ENCODE results near the gene CASZ1. TPM values are rescaled to one million over a fixed set of nuclear protein-coding genes. Genes with fewer than 3 reads are reported as not detected.

The CASZ1 gene
- total RNA-seq, 1 experiment from 2014 or later: 27.8 TPM

GRCh38 chr1:10704368-10704882, 92.0 kb downstream of the CASZ1 start:
- TF ChIP-seq POLR2AphosphoS5 (IDR thresholded peaks at IDR 0.05; ENCODE audit: low read depth, low read length) (no peak), REST (IDR thresholded peaks at IDR 0.05; ENCODE audit: insufficient read depth in 1 of 2, low read depth in 2 of 2, low read length in 1 of 2) (no peak), CTCF (IDR thresholded peaks at IDR 0.05) (no peak), SIN3A (IDR thresholded peaks at IDR 0.05; ENCODE audit: borderline replicate concordance, insufficient read depth, low read depth, low read length) (no peak), TCF7L2 (IDR thresholded peaks at IDR 0.05; ENCODE audit: low read depth, low read length) (no peak)
- Histone ChIP-seq H3K27ac (ENCODE audit: low read length) (no peak overlapping the region), H3K4me3 (ENCODE audit: low read depth in 2 of 2, low read length in 2 of 2) (no peak overlapping the region), H3K27me3 (ENCODE audit: control insufficient read depth, insufficient read depth, low read length) (no peaks in the 10 kb centered on the region), H3K9me3 (ENCODE audit: control insufficient read depth, insufficient read depth, low read depth, low read length) (no peaks in the 10 kb centered on the region), H3K4me1 (ENCODE audit: control insufficient read depth, insufficient read depth, low read length) (peaks cover under 1% of the 10 kb centered on the region), H3K36me3 (ENCODE audit: control insufficient read depth, insufficient read depth, low read length) (no peaks in the 10 kb centered on the region)
- intact Hi-C loops (cut with micrococcal nuclease; ENCODE audit: unreplicated experiment): no loop called here
- in situ Hi-C loops (cut with HindIII; ENCODE audit: low pct_unique_long_range_greater_than_20kb, low sequenced_read_pairs): no loop called here
- no peak for ATAC-seq
- ChIA-PET POLR2A (no interaction called here), CTCF (no interaction called here)
- no TSS peak for BruUV-seq (replicated peaks)
- no peak for DNase-seq (ENCODE audit: low read depth, low spot score)

- H3K9me3 ChIP-seq (ENCODE audit: control insufficient read depth, insufficient read depth, low read depth, low read length): no peaks in the 10 kb centered on the region
- H3K36me3 ChIP-seq (ENCODE audit: control insufficient read depth, insufficient read depth, low read length): no peaks in the 10 kb centered on the region
- no peaks in the 10 kb centered on the region for H3K27me3 ChIP-seq (ENCODE audit: control insufficient read depth, insufficient read depth, low read length)
- H3K27ac ChIP-seq (ENCODE audit: low read length): no peak overlapping the region
- H3K4me3 ChIP-seq (ENCODE audit: low read depth in 2 of 2, low read length in 2 of 2): no peak overlapping the region
- no TSS peak for BruUV-seq (replicated peaks)
- intact Hi-C loops (cut with micrococcal nuclease; ENCODE audit: unreplicated experiment) (no loop called here), in situ Hi-C loops (cut with HindIII; ENCODE audit: low pct_unique_long_range_greater_than_20kb, low sequenced_read_pairs) (no loop called here)
- no peak for TF ChIP-seq TCF7L2 (IDR thresholded peaks at IDR 0.05; ENCODE audit: low read depth, low read length)
- no peak for TF ChIP-seq REST (IDR thresholded peaks at IDR 0.05; ENCODE audit: insufficient read depth in 1 of 2, low read depth in 2 of 2, low read length in 1 of 2)
- no peak for TF ChIP-seq CTCF (IDR thresholded peaks at IDR 0.05)
- no peak for TF ChIP-seq POLR2AphosphoS5 (IDR thresholded peaks at IDR 0.05; ENCODE audit: low read depth, low read length)
- no peak for TF ChIP-seq SIN3A (IDR thresholded peaks at IDR 0.05; ENCODE audit: borderline replicate concordance, insufficient read depth, low read depth, low read length)
- ATAC-seq (no peak), DNase-seq (ENCODE audit: low read depth, low spot score) (no peak)
- ChIA-PET POLR2A (no interaction called here), CTCF (no interaction called here)
- H3K4me1 ChIP-seq (ENCODE audit: control insufficient read depth, insufficient read depth, low read length): peaks cover 5% of the 10 kb centered on the region
These were observed 92.7 kb downstream of the CASZ1 start for GRCh38 chr1:10703702-10704101.

All from Panc1 (cell line).